ENCODE data around the gene PAPPA2. TPM values are rescaled to one million over a fixed set of nuclear protein-coding genes. Genes with fewer than 3 reads are reported as not detected.

PAPPA2 gene
- total and polyA plus RNA-seq, 9 of the 15 experiments (the other 6 are each of a cell fraction or from before 2014, with no cell fraction given): 0.01 to 0.15 (median 0.05) TPM; not detected in 2

DNA sequence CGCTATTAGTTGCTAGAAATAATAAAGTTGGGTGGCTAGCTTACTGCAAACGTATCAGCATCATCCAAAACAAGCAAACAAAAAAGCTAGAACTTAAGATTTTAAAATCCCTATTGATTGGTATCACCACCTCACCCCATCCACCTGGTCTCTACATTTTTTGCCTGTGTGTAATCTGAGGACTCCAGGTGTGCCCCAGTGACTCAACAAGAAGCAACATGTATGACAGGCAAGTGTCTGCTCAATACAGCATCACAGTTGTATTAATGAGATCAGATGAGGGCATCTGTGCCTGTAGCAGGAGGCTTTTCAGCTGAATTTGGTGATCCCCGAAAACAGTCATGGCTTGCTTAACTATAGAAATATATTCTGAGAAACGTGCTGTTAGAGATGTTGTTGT lies 14.6 kb upstream of the PAPPA2 start (continued):
- TF ChIP-seq, protein P1, sequence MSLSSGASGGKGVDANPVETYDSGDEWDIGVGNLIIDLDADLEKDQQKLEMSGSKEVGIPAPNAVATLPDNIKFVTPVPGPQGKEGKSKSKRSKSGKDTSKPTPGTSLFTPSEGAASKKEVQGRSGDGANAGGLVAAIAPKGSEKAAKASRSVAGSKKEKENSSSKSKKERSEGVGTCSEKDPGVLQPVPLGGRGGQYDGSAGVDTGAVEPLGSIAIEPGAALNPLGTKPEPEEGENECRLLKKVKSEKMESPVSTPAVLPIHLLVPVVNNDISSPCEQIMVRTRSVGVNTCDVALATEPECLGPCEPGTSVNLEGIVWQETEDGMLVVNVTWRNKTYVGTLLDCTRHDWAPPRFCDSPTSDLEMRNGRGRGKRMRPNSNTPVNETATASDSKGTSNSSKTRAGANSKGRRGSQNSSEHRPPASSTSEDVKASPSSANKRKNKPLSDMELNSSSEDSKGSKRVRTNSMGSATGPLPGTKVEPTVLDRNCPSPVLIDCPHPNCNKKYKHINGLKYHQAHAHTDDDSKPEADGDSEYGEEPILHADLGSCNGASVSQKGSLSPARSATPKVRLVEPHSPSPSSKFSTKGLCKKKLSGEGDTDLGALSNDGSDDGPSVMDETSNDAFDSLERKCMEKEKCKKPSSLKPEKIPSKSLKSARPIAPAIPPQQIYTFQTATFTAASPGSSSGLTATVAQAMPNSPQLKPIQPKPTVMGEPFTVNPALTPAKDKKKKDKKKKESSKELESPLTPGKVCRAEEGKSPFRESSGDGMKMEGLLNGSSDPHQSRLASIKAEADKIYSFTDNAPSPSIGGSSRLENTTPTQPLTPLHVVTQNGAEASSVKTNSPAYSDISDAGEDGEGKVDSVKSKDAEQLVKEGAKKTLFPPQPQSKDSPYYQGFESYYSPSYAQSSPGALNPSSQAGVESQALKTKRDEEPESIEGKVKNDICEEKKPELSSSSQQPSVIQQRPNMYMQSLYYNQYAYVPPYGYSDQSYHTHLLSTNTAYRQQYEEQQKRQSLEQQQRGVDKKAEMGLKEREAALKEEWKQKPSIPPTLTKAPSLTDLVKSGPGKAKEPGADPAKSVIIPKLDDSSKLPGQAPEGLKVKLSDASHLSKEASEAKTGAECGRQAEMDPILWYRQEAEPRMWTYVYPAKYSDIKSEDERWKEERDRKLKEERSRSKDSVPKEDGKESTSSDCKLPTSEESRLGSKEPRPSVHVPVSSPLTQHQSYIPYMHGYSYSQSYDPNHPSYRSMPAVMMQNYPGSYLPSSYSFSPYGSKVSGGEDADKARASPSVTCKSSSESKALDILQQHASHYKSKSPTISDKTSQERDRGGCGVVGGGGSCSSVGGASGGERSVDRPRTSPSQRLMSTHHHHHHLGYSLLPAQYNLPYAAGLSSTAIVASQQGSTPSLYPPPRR (CRISPR knock-in tag; IDR thresholded peaks at IDR 0.05; ENCODE audit: borderline replicate concordance): no peak
- TF ChIP-seq, protein P2, sequence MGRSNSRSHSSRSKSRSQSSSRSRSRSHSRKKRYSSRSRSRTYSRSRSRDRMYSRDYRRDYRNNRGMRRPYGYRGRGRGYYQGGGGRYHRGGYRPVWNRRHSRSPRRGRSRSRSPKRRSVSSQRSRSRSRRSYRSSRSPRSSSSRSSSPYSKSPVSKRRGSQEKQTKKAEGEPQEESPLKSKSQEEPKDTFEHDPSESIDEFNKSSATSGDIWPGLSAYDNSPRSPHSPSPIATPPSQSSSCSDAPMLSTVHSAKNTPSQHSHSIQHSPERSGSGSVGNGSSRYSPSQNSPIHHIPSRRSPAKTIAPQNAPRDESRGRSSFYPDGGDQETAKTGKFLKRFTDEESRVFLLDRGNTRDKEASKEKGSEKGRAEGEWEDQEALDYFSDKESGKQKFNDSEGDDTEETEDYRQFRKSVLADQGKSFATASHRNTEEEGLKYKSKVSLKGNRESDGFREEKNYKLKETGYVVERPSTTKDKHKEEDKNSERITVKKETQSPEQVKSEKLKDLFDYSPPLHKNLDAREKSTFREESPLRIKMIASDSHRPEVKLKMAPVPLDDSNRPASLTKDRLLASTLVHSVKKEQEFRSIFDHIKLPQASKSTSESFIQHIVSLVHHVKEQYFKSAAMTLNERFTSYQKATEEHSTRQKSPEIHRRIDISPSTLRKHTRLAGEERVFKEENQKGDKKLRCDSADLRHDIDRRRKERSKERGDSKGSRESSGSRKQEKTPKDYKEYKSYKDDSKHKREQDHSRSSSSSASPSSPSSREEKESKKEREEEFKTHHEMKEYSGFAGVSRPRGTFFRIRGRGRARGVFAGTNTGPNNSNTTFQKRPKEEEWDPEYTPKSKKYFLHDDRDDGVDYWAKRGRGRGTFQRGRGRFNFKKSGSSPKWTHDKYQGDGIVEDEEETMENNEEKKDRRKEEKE (IDR thresholded peaks at IDR 0.05; ENCODE audit: borderline replicate concordance in 1 of 2, control insufficient read depth in 1 of 2, low read depth in 2 of 2, low read length in 1 of 2): no peak
- TF ChIP-seq WHSC1 (IDR thresholded peaks at IDR 0.05; ENCODE audit: low read length) (no peak), ZNF408 (CRISPR knock-in tag; IDR thresholded peaks at IDR 0.05; ENCODE audit: low read depth) (no peak), KAT7 (CRISPR knock-in tag; IDR thresholded peaks at IDR 0.05; ENCODE audit: borderline replicate concordance) (no peak), PCBP1 (IDR thresholded peaks at IDR 0.05; ENCODE audit: low read depth, low read length, poor library complexity, severe bottlenecking) (no peak)
